ENCODE measurements around the gene PTMA.

Gene PTMA

GRCh38 chr2:231676243-231676642 is 32.1 kb upstream of the PTMA start:
- DNase-seq (ENCODE audit: low read depth in 2 of 2): no peak

GRCh38 chr2:231677632-231678104 is 30.7 kb upstream of the PTMA start:
- no peak for DNase-seq (ENCODE audit: low read depth in 2 of 2)

DNA sequence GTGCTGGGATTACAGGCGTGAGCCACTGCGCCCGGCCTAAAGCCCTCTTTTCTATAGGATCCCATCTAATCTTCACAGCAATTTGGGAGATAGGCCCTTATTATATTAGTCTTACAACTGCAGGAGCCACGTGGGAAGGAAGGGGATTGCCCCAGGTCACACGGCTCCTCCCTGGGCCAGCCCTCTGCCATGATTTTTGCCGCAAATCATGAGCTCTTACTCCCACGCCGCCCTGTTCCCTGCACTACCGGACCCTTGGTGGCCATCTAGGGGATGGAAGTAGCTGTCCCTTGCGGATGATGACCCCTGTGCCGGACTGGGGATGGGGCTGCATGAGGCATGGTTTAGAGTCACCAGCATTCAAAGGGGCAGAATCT is 28.4 kb upstream of the PTMA start:
- DNase-seq (ENCODE audit: low read depth in 2 of 2): no peak

DNA sequence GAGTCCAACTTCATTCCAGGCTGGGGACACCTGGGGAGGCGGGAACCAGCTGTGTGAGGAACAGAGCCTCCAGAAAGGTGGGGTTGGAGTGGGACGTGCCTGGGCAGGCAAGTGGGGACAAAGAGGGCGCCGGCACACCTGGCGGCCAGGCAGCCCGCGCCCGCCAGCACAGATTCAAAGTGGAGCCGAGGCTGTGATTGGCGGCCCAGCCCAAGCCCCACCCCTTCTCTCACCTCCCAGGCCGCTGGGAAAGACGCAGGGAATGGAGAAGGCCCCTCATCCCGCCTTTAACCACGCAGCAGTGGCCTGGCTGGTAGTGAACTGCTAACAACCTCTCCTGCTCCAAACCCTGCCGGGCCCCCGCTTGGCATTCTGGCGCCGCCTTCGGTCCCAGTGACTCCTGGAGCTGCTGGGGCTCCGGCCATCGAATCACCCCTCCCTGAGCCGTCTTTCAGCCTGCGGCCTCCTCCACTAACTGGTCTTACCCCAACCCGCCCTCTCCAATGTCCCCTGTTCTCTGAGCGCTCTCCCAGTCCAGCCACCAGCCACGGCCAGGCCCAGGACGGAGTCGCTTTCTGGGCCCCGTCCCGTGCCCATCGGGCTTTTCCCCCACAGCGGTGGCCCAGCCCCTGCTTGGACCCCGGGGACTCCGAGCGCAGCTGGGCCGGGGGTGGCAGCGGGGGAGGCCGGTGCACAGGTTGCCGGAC is 27.9 kb upstream of the PTMA start:
- no peak for DNase-seq (ENCODE audit: low read depth in 2 of 2)

DNA sequence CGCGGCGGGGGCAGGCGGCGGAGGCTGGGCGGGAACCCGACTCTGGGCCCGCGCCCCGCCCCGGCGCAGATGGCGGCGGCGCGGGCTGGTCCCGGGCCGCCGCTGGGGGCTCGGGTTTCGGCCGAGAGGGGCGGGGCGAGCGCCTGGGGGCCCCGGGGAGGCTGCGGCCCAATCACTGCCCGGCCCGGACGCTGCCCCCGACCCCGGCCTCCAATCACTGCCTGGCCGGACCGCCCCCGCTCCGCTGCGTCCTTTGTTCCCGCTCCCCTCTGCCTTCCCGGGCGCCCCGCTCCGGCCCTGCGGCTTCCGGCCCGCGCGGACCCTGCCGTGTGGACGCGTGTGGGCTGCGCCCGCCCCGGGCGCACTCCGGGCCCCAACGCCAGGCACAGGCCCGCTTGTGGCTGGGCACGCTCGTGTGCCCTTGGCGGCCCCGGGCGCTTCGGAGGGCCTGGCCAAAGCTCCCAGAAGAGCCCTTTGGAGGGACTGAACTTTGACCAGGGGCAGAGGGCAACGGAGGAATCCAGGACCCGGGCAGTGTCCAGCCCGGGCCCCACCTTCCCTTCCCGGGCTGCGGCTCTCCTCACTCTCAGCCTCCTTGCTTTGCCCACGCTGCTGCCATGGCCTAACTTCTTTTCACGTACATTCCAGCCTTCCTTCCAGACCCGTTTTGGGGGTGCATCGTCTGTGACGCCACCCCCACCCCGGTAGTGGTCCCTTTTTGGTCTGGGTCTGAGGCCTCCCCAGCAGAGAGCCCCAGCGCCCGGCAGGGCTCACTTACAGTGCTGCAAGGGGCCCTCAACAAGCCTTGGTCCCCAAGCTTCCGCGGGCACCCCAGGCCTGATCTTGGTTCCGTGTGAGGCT is 27.1 kb upstream of the PTMA start:
- peak in 1 of 2 experiments; percentile 52 for DNase-seq (ENCODE audit: low read depth in 2 of 2)

DNA sequence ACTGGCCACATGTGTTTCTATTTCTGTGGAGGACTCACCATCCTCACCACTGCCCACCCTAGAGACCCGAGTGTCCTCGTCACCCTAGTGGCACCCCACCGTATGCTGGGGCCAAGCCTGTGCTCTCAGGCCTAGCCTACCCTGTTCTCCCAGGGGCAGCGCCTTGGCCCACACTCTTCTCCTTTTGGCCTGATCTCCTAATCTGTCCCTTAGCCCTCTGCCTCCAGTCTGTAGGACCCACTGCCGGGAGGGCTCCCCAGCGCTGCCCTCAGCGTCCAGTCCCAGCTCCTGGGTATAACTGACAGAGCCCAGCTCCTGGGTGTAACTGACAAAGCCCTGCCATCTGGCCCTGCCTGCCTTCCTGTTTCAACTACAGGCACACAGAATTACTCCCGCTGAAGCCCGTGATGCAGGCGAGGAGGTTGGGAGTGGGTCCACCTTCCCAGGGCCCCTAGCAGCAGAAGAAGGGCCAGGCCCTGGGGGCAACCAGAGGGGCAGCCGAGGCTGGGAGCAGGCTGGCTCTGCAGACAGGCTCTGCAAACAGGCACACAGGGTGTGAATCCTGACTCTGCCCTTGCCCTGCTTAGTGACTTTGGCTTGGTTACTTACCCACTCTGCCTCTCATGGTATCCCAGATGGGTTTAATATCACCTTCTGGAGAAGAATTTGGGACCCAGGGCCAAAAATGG is 25.6 kb upstream of the PTMA start:
- no peak for DNase-seq (ENCODE audit: low read depth in 2 of 2)

DNA sequence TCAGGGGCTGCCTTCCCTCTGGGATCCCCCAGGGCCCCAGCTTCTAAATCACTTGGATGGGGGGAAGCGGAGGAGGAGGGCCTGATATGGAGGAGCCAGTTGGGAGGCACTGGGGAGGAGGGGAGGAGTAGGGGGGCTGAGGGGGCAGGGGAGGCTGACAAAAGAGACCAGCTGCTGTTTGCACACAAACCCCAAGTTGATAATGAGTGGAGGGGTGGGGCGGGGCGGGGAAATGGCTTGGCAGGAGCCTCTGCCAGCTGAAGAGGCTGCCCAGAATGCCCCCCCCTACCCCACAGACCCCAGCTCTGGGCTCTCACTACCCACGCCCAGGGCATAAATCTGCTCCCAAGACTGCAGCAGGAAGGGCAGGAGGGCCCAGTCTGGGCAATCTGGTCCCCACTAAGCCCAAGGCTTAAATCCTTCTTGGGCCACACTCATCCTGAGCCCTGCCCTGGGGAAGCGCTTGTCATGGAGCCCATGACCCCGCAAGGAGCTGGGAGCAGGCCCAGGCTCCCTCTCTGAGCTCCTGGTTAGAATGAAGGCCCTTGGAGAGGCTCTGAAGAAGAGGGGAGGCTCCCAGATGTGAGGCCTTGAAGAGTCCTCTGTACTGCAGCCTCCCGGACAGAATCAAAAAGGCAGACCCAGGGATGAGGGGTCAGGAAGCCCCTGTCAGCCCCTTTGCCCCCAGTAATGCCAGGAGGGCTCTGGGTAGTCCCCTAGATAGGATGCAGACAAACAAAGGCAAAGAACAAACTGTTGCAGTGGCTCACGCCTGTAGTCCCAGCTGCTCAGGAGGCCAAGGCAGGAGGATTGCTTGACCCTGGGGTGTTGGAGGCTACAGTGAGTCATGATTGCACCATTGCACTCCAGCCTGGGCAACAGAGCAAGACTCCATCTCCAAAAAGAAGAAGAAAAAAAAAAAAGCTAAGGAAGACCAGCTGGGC is 24.8 kb upstream of the PTMA start:
- no peak for DNase-seq (ENCODE audit: low read depth in 2 of 2)

- DNase-seq (ENCODE audit: low read depth in 2 of 2): no peak
Observed at GRCh38 chr2:231684314-231685223, 23.8 kb upstream of the PTMA start.

DNA sequence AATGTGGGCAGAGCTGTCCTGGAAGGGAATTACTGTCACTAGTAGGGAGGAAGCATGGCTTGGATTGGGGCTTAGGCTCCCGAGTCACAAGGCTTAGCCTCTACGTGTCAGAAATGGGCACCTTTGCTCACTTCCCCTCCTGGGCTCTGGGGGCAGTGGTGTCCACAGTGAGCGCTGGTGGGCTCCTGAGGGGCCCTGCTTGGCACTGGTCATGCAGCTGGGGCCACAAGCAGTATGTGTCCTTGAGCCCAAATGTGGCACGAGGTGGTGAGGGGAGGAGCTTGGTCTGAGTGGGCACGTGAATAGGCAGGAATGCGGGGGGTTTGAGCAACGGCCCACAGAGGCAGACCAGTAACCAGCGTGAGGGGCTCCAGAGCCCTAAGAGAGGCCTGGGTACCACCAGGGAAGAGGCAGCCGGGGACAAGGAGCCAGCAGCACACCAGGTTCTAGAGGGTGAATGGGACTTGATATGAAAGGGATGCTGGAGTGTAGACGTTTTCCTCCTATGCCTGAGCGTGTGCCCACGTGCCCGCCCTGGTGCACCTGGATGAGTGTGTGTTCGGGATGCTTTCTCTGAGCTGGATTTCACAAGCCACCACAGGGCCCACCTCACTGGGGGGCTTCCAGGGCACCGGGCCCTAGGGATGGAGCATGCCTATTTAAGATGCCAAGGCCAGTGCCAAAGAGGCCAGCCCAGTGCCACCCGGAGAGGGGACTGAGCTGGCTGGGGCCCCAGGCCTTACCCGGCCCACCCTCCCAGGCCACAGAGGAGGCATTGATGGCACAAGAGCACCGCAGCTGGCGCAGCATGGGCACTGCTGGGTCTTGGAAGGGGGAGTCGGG is 22.8 kb upstream of the PTMA start:
- no peak for DNase-seq (ENCODE audit: low read depth in 2 of 2)

DNA sequence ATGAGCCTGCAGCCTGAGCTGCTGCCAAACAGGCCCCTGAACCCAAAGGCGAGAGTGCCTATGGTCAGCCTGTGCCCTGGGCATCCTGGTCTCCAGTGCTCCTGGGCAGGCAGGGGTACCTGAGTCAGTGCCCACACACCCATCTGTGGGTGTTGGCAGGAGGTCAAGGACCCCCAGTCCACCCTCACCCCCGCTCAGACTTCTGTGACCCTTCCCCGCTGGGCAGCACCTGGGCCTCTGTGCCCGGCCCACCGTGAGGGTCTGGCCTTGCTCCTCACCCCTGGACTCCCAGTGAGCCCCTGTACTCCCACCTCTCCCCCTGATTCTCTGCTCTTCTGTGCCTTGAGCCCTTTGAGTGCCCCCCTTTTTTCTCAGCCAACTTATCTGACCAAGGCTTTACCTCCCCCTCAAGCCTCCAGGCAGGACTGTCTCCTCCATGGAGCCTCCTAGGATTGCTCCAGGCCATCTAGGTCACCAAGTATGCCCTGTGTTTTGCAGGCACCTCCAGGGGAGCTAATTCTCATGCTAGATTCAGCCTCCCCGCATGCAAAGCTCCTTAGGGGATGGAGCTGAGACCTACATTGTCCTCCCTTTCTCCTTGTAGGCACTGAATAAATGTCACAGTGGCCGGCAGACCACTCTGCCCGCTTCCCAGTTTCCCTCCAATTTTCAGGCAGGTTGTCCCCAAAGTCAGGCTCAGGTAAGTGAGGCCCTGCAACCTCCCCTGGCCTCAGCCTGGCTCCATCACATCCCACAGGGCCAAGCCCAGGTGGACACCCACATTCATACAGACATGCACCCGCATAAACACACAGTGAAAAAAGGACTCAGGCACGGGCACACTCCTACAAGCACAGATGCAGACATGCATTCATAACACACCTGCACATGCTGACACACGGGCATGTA is 21.9 kb upstream of the PTMA start:
- DNase-seq (ENCODE audit: low read depth in 2 of 2): no peak

- no peak for DNase-seq (ENCODE audit: low read depth in 2 of 2)
Observed at GRCh38 chr2:231687133-231687852, 21.0 kb upstream of the PTMA start.

DNA sequence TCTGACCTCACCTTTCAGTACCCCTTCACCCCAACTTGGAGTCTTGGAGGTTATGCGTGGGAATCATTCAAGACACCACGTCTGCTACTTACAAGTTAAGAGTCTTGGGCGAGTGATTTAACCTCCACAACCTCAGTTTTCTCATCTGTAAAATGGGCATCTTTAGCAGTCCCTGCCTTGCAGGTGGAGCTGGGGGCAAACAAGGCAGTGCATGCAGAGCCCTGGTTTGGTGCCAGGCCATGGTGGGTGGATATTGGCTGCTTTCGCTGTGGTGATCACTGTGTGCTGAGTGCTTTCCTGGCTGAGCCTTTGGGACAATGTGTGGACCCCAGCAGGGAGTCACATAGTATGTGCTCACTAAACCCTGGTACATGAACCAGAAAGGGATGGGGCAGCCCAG is 20.4 kb upstream of the PTMA start:
- DNase-seq (ENCODE audit: low read depth in 2 of 2): no peak

DNA sequence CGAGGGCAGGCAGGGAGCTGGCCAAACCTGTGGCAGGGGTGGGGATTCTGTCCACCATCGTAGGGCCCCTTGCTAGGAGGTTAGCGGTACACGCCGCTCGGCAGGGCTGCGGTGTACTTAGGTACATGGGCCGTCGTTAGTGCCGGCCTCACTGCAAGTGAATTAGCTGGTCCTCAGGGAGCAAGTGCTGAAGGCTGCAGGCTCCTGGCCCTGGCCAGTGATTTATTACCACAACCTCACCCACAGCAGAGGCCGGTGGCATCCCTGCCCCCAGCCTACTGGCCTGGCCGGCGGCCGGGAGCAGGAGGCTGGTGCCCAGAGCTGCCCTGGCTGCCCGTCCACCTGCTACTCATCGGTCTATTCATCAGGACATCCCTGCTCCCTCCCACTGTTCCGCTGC is 19.6 kb upstream of the PTMA start:
- no peak for DNase-seq (ENCODE audit: low read depth in 2 of 2)

GRCh38 chr2:231689124-231689893 is 19.0 kb upstream of the PTMA start:
- no peak for DNase-seq (ENCODE audit: low read depth in 2 of 2)

- DNase-seq (ENCODE audit: low read depth in 2 of 2): no peak
Observed at GRCh38 chr2:231691251-231691772, 17.0 kb upstream of the PTMA start.

- no peak for DNase-seq (ENCODE audit: low read depth in 2 of 2)
Observed at GRCh38 chr2:231692847-231693246, 15.5 kb upstream of the PTMA start.

DNA sequence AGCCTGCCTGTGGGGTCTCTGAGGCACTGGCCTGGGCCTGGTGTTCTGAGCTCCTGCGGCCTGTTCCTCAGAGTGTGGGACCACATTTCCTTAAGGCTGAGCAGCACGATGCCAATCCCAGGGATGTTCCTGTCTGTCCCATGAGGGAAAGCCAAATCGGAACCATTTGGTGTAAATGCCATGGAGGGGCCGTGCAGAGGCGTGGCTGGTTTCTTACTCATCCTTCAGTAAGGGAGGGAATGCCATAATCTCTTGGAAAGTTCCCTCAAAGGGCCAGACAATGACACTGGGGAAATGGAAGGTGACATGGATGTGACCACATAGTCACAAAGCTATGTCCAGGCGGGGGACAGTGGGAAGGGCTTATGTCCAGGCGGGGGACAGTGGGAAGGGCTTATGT is 14.4 kb upstream of the PTMA start:
- no peak for DNase-seq (ENCODE audit: low read depth in 2 of 2)
